GM21717 (cell line): ENCODE results near the gene TMEM43.

Experiments used
- ATAC-seq: cut with Tn5 transposase; IDR thresholded peaks from one replicate; pipeline ENCODE4 v1.9.1; 2021; ENCODE audit warnings: mild to moderate bottlenecking, moderate library complexity; ENCODE audit not compliant: unreplicated experiment

TMEM43 gene

GRCh38 chr3:14170531-14171159, 45.8 kb downstream of the TMEM43 start:
- no peak for ATAC-seq

- no peak for ATAC-seq
Measured at GRCh38 chr3:14172496-14172895, 47.6 kb downstream of the TMEM43 start.

GRCh38 chr3:14174483-14174882, 49.6 kb downstream of the TMEM43 start:
- no peak for ATAC-seq

- peak; percentile 23 for ATAC-seq
Measured at GRCh38 chr3:14175383-14176037, 50.7 kb downstream of the TMEM43 start.

DNA sequence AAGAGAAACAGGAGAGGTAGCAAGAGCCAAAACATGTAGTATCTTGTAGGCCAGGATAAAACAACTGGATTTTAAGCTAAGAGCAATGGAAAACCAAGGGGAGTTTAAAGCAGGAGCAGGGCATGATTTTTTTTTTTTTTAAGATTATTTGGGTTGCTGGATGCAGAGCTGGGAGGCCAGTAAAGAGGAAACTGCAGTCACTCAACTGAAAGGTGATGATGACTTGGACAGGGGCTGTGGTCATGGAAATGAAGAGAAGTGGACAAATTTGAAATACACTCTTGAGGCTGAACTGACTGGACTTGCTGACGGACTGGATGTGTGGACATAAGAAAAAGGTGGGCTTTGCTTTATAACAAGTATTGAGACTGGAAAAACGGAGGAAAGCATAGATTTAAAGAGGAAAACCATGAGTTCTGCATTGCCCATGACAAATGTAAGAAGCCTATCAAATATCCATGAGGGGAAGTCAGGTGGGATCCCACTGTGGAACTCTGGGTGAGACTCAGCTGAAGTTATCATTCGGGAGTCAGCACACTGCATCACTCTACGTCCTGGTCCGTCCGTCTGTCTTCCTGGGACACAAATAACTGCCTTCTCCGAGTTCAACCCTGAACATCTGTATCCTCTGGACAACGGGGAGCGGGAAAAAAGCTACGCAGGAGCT, 52.9 kb downstream of the TMEM43 start:
- ATAC-seq, result peak; percentile 8

GRCh38 chr3:14178247-14179113, 53.6 kb downstream of the TMEM43 start, which contains the start of the genes LSM3 and XPC:
LSM3 (plus strand) TSS chr3:14178817; CDS start chr3:14178861, 44 bp downstream.
XPC (minus strand) TSS chr3:14178601; CDS start chr3:14178568, 33 bp downstream.
- peak; percentile 92 for ATAC-seq

GRCh38 chr3:14179114-14179465, 54.2 kb downstream of the TMEM43 start:
- ATAC-seq, result no peak

- no peak for ATAC-seq
Measured at GRCh38 chr3:14179795-14180194, 54.9 kb downstream of the TMEM43 start.

DNA sequence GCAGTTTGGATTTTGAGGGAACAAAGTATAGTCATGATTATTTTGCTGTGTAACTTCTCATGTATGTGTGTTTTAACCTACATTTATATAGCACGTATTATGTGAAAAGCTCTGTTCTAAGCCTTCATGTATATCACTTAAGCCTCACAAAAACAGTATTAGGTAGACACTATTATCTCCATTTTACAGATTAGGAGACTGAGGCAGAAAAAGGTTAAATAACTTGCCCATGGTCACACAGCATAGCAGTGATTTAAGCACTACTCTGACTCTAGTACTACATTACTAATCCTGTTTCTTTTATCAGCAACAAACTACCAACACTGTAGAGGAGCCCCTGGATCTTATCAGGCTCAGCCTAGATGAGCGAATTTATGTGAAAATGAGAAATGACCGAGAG, 56.4 kb downstream of the TMEM43 start:
- ATAC-seq, result no peak

DNA sequence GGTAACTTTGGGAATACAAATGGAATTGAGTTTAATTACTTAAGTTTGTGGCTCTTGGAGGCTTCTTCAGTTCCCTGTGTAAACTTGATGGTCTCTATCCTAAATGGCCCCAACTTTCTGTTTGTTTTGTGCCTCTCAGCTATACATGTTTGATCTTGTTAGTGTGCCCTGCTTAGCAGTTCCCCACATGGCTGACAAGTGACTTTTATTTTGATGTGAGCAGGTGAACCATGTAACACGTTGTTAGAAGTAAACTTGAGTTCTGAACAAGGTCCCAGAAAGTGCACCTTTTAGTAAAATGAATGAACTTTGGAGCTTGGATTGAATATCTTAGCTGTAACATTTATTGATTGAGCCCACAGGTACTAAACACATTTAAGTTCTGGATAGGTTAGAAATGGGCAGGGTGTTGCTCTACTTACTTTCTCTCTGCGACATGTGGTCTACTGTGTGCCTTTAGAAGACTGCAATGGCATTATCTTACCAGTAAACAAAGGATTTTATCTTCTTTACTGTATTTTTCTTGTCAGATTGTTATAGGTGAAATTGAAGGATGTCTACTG, 58.2 kb downstream of the TMEM43 start:
- ATAC-seq, result no peak

GRCh38 chr3:14186854-14187458, 62.1 kb downstream of the TMEM43 start:
- no peak for ATAC-seq

GRCh38 chr3:14188041-14188754, 63.3 kb downstream of the TMEM43 start:
- no peak for ATAC-seq
